Head of caudate nucleus (tissue), 42 donors: Measurements from ENCODE around the gene IMPDH1.

ENCODE experiments used
- DNase-seq, 42 donors: peaks; one replicate each; pipeline versions ENCODE4 v3.0.0 to v3.0.0-alpha.2; 2020 to 2021; ENCODE audit warnings: mixed read lengths in 7 of 42
- intact Hi-C: fragments of 100-400 bp; cut with DNase I; formaldehyde crosslinking; loops from one replicate; pipeline ENCODE4 v1.15.0; 2022

Gene IMPDH1

DNA sequence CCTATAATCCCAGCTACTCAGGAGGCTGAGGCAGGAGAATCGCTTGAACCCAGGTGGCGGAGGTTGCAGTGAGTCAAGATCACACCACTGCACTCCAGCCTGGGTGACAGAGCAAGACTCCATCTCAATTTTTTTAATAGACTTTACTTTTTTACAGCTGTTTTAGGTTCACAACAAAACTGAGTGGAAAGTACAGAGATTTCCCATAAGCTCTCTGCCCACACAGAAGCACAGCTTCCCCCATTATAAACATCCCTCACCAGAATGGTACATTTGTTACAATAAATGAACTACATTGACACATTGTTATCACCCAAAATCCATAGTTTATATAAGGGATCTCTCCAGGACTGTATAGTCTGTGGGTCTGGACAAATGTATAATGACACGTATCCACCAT lies 33.7 kb downstream of the IMPDH1 start:
- intact Hi-C loops, result no loop called here
- no peak for DNase-seq

DNA sequence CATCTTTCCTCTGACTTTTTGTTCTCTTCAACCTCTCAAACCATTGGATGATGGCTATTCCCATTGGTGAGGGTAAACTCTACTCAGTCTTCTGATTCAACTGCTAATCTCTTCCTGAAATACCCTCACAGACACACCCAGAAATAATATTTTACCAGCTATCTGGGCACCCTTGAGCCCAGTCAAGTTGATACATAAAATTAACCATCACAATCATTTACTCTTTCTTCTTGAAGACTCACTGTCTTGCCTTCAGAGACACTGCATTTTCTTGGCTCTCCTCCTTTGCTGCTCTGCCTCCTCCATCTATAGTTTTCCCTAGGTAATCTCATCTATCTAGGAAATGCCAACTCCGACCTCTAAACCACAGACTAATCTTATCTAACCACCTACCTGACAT lies 35.7 kb downstream of the IMPDH1 start:
- intact Hi-C loops, result no loop called here
- no peak for DNase-seq

DNA sequence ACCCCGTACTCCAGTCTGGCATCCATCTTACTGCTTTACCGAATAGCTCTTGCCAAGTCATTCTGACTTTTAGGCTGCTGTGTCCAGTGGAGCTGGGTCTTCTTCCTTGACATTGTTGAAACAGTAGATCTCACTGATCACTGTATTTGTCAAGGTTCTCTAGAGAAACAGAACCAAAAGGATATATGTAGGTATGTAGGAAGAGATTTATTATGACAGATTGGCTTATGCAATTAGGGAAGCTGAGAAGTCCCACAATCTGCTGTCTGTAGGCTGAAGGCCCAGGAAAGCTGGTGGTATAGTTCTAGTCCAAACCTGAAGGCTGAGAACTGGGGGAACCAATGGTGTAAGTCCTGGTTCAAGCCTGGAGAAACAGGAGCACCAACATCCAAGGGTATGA lies 36.2 kb downstream of the IMPDH1 start:
- intact Hi-C loops, result no loop called here

GRCh38 chr7:128370491-128370890 lies 39.3 kb downstream of the IMPDH1 start:
- no peak for DNase-seq
- intact Hi-C loops, result no loop called here

More for the DNA sequence above, 36.2 kb downstream of the IMPDH1 start:
- DNase-seq, result peak in 1 of 42 donors; percentile 8

- no peak for DNase-seq
- intact Hi-C loops, result no loop called here
Measured at GRCh38 chr7:128366986-128367385, 42.8 kb downstream of the IMPDH1 start.

- intact Hi-C loops, result no loop called here
- no peak for DNase-seq
Measured at GRCh38 chr7:128366300-128366699, 43.5 kb downstream of the IMPDH1 start.

GRCh38 chr7:128365432-128365831 lies 44.4 kb downstream of the IMPDH1 start:
- no peak for DNase-seq
- intact Hi-C loops, result no loop called here

GRCh38 chr7:128364166-128364870 lies 45.5 kb downstream of the IMPDH1 start:
- intact Hi-C loops, result no loop called here
- peak in 1 of 42 donors; percentile 10 for DNase-seq

DNA sequence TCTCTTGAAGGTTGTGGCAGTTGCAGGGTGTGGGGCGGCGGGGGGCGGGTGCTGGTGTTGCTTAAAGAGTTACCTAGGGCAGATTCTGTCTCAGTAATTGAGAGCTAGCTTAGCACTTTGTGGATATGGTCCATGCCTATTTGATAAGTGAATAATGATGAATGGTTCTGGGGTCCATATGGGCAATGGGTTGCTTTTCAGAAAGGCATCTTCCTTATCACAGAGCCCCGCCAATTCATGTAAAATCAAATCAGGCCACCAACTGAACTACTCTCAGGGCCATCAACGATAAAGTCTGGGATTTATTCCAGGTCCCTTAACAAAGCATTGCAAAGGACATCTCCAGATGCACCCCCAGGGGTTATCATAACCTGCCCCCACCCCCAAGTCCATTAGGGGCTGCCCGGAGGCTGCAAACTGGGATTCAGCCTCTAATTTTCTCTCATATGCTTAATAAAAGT lies 46.5 kb downstream of the IMPDH1 start:
- intact Hi-C loops, result no loop called here
- DNase-seq, result peak in 1 of 42 donors; percentile 12

- DNase-seq, result no peak
- intact Hi-C loops, result no loop called here
Measured at GRCh38 chr7:128362670-128363069, 47.1 kb downstream of the IMPDH1 start.

DNA sequence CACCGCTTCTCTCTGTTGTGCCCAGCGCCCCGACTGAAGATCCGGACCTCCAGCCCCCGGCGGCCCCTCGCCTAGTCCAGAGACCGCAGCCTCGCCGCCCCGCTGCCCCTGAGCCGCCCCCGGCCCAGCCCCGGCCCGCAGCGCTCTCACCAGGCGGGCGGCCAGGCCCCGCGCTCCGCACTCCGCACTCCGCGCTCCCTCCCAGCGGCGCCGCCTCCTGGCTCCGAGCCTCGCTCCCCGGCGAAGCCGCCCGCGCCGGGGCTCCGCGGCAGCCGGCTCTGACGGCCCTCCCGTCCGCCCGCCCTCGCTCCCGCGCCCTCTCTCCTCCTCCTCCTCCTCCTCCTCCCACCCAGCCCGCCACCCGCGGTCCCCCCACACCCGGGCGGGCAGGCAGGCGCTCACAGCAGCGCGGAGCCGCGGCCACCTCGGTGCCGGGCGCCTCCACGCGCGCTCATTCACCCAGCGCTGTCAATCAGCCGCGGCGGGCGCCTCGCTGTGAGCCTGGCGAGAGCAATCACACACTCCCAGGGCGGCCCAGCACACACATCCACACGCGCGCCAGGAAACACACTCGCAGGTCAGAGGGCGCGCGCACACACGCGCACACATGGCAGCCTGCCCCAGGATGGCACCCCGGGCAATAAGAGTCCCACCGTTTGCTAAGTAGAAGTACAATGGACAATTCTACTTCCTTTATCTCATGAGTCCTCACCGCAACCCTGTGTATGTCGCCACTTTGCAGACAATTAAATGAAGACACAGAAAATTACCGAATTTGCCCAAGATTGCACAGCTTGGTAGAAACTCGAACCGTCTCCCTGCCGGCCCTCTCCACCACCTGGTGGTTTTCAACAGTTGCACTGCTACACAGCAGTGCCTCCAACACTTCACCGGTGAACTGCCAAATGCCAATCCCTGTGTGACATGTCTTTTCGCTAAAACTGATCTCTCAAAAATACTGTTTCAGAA lies 48.1 kb downstream of the IMPDH1 start, which contains the start of gene PRRT4:
PRRT4 (minus strand) TSS at position 280 of the 969 bp plus-strand sequence.
- intact Hi-C loops, result no loop called here
- peak in 41 of 42 donors; percentile 34 to 80 (median 56) for DNase-seq

GRCh38 chr7:128360359-128360678 lies 49.5 kb downstream of the IMPDH1 start:
- intact Hi-C loops, result no loop called here
- no peak for DNase-seq

DNA sequence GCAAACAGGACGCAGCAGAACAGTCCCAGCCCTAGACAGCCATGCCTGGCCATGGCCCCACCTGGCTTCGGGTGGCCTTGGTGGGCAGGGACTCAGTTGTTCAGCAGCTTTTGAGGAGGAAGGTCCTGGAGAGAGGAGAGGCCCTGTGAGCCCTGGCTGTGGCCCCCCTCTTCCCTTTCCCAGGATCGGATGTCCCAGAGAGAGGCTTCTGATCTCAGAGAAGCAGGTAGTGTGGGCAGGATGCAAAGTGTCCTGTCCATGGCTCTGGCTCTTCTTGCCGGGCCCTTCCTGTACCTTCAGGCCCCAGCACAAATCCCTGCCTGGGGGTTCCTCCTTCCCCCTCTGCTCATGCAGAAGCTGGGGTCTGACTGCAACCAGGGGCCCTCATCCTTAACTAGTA lies 49.8 kb downstream of the IMPDH1 start:
- DNase-seq, result no peak
- intact Hi-C loops, result no loop called here

- DNase-seq, result no peak
- intact Hi-C loops, result no loop called here
Measured at GRCh38 chr7:128359336-128359735, 50.4 kb downstream of the IMPDH1 start.

DNA sequence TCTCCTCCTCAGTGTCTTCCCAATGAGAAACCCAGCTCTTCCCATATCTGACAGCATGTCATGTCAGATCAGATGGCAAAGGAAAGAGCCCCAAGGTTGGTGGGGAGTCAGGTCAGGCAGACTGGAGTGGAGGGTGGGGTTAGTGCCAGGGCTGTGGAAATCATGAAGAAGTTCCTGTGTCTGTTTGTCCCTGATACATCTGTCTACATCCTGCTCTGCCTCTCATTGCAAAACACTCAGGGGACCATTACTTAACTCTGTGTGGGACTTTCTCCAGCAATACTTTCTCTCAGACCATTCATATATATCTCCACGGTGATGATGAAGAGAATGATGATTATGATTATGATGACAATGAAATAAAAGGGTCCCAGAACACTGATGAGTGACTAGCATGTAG lies 51.5 kb downstream of the IMPDH1 start:
- intact Hi-C loops, result no loop called here
- no peak for DNase-seq

- no peak for DNase-seq
- intact Hi-C loops, result no loop called here
Measured at GRCh38 chr7:128357217-128357613, 52.6 kb downstream of the IMPDH1 start.

DNA sequence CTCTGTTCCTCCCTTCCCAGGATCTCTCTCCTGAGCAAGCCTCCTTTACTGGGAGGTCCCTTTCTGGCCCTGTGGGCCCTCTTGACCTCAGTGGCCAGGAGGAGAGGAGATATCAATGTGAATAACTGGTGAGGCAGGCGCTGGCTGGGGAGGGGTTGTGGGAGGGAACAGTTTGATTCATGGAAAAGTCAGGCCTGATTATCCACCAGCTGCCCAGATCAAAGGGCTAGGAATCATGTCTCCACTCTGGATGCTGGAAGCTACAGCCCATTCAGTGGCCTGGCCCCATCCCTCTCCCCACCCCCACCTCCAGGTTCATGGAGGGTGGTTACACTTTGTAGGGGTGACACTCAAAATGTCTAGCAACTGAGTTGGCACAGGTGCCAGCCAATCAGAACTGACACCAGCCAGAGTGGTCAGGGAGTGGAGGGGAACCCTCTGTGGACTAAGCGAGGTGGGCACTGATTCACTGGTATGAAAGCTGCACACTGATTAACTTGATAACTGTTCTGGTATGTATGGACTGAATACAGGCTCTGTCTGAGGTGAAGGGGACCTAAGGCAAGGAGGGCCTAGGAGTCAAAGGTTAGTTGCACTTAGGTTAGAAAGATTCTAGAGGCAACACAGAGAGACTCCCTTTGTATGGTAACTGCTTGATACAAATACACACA lies 53.1 kb downstream of the IMPDH1 start:
- intact Hi-C loops, result no loop called here
- DNase-seq, result no peak

GRCh38 chr7:128353610-128354009 lies 56.2 kb downstream of the IMPDH1 start:
- no peak for DNase-seq
- intact Hi-C loops, result no loop called here

DNA sequence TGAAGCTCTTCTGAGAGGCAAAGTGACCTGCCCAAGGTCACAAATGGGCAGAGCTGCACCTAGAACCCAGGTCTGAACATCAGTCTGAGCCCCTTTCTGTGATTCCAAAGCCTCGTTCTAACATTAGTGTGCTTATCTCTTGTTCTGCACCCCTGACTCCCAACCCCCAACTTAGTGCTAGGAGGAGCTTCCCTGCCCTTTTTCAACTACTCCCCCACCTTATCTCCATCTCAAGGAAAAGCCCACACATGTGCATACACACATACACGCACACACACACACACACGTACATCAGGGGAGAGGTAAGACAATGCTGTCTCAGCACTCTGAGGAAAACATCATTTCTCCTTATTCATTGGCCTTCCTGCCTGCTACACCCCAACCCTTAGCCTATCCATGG lies 56.6 kb downstream of the IMPDH1 start:
- intact Hi-C loops, result no loop called here

DNA sequence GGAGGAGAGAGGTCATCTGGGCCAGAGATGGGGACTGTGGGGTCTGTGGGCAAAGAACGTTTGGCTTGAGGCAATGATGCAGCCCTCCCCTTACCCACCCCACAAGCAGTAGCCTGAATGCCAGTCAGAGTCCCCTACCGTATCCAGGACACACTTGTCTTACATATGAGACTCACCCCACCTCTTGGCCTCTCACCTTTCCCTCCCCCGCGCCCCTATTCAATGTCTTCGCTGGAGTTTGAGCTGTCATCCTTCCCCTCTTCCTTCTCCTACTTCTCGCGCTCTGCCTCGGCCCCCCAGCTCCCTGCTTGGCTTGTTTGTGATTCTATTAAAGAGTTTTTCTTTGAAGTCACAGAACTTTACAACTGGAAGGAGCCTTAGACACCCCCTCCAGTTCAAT lies 57.1 kb downstream of the IMPDH1 start:
- DNase-seq, result no peak
- intact Hi-C loops, result no loop called here

More for the DNA sequence above, 56.6 kb downstream of the IMPDH1 start:
- peak in 2 of 42 donors; percentile 14 to 42 for DNase-seq
